ENCODE results near the gene ZNF648.
"Not testable (repeated sequence)": the region's sequence is repeated elsewhere in the genome, so short reads cannot be mapped to it uniquely, and the experiment has no call there.

The ZNF648 gene

GRCh38 chr1:182015360-182015759 lies 46.2 kb downstream of the ZNF648 start:
- DNase-seq = no peak

GRCh38 chr1:182010800-182011370 lies 50.6 kb downstream of the ZNF648 start:
- DNase-seq = not testable (repeated sequence)

- DNase-seq = not testable (repeated sequence)
Observed at GRCh38 chr1:182005398-182005797, 56.1 kb downstream of the ZNF648 start.

GRCh38 chr1:182004601-182005000 lies 56.9 kb downstream of the ZNF648 start:
- DNase-seq = no peak

Data from cerebellar nuclear complex (tissue), 1 donor.